Endodermal cell (in vitro differentiated cells): ENCODE data around the gene BSCL2. TPM values are rescaled to one million over a fixed set of nuclear protein-coding genes. Genes with fewer than 3 reads are reported as not detected.

Source experiments
- DNase-seq: peaks from one replicate; pipeline ENCODE4 v3.0.0-alpha.2; 2017
- H3K27ac ChIP-seq: 2 replicates; pipeline ENCODE4 v1.5.1; 2013; ENCODE audit warnings: mild to moderate bottlenecking, low read depth, low read length, moderate library complexity
- H3K27me3 ChIP-seq: 2 replicates; pipeline ENCODE4 v1.6.1; 2013; ENCODE audit warnings: mild to moderate bottlenecking, low read length, moderate library complexity; ENCODE audit not compliant: insufficient read depth, control insufficient read depth, poor library complexity, severe bottlenecking
- H3K36me3 ChIP-seq: 2 replicates; pipeline ENCODE4 v1.7.0; 2013; ENCODE audit warnings: mild to moderate bottlenecking, low read length, moderate library complexity; ENCODE audit not compliant: control insufficient read depth, insufficient read depth
- H3K4me1 ChIP-seq: one replicate; pipeline ENCODE4 v1.7.0; 2013; ENCODE audit warnings: low read length; ENCODE audit not compliant: control insufficient read depth, insufficient read depth
- H3K4me3 ChIP-seq: 2 replicates; pipeline ENCODE4 v1.5.1; 2013; ENCODE audit warnings: mild to moderate bottlenecking, low read length, moderate library complexity
- H3K9ac ChIP-seq: 2 replicates; pipeline ENCODE4 v1.6.1; 2013; ENCODE audit warnings: mild to moderate bottlenecking, low read length, moderate library complexity; ENCODE audit not compliant: poor library complexity, severe bottlenecking; ENCODE audit errors: extremely low read depth
- H3K9me3 ChIP-seq: 2 replicates; pipeline ENCODE4 v1.6.1; 2013; ENCODE audit warnings: mild to moderate bottlenecking, low read length, moderate library complexity; ENCODE audit not compliant: control insufficient read depth
- H3K27ac Mint-ChIP-seq: 2 replicates; pipeline ENCODE4 v1.8.0; 2020; ENCODE audit warnings: mixed read lengths
- H3K27me3 Mint-ChIP-seq: 2 replicates; pipeline ENCODE4 v1.8.0; 2021; ENCODE audit warnings: mild to moderate bottlenecking, mixed read lengths; ENCODE audit not compliant: insufficient read depth
- H3K36me3 Mint-ChIP-seq: 2 replicates; pipeline ENCODE4 v1.8.0; 2020; ENCODE audit warnings: low read depth, mixed read lengths
- H3K4me1 Mint-ChIP-seq: 2 replicates; pipeline ENCODE4 v1.8.0; 2020; ENCODE audit warnings: mixed read lengths
- H3K4me3 Mint-ChIP-seq: 2 replicates; pipeline ENCODE4 v1.8.0; 2020; ENCODE audit warnings: mild to moderate bottlenecking, moderate library complexity, mixed read lengths
- H3K9me3 Mint-ChIP-seq: 2 replicates; pipeline ENCODE4 v1.8.0; 2020; ENCODE audit warnings: mild to moderate bottlenecking, mixed read lengths
- WGBS, 2 experiments: methylation state at CpG; one replicate each; pipeline versions ENCODE4 v1.1.5 to v1.1.7; 2013; ENCODE audit warnings: missing lambda C conversion rate in 2 of 2, mixed read lengths in 1 of 2; ENCODE audit not compliant: insufficient coverage in 1 of 2, insufficient read length in 1 of 2; 5-methylcytosine and 5-hydroxymethylcytosine counted together
- total RNA-seq, 2 donors: library from RNA; stranded (reverse); fragmentation: NEBNext Ultra II Directional in 1 of 2; extraction: Animal tissue kit (Norgen Biotek cat#: 25700) in 1 of 2; gene quantifications; 2 replicates in 1 of 2; 3 replicates in 1 of 2; pipeline ENCODE4 v1.2.1, GENCODE V29; 2021
- TF ChIP-seq, protein P1 (sequence below): fragments of 200-600 bp; sonication (generic); conservative IDR thresholded peaks from 2 replicates; pipeline ENCODE4 v1.5.0; 2021; ENCODE audit warnings: antibody characterized with exemption, mild to moderate bottlenecking

The BSCL2 gene
- total RNA-seq, 2 donors from 2014 or later: 68.6 to 77.2 TPM

DNA sequence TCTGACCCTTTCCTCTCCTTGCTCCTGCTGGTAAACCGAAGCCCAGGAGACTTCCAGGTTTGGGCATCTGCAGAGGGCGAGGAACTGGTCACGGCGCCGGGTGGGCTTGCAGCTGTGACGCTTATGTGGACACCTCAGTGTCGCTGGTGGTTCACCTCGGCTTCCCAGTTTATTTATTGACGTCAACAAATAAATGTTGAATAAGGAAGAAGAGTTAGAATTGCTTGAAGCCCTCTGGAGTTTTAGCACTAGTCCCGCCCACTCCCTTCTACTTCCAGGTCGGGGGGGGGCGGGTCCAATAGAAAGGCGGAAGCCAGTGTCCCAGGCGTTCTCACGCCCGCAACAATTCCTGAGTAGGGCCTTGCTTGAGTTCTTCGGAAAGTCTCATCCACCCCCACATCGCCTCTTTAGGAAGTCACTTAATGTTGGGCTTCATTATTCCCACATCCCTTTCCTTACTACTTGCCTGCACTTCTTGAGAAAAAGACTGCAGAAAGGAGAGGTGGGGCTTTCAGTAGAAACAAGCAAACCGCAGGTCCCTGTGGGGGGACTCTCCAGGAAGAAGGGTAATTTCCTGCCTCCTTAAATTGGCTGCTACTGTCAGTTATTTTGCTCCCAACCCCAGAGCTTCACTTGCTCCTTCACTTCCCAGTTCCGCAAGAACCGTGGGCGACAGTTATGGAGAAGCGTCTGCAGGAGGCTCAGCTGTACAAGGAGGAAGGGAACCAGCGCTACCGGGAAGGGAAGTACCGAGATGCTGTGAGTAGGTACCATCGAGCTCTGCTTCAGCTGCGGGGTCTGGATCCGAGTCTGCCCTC is 21.2 kb upstream of the BSCL2 start, which contains the start of gene TTC9C:
TSS of gene TTC9C (plus strand) at position 316 of the 818 bp plus-strand sequence. CDS start at position 679, 363 bp downstream.
- H3K4me1 Mint-ChIP-seq: peaks cover 20% of the 10 kb centered on the region
- 0 to 1% methylated on average over 12 to 29 of the region's 29 CpGs for WGBS, 2 experiments
- no peaks in the 10 kb centered on the region for H3K4me1 ChIP-seq

DNA sequence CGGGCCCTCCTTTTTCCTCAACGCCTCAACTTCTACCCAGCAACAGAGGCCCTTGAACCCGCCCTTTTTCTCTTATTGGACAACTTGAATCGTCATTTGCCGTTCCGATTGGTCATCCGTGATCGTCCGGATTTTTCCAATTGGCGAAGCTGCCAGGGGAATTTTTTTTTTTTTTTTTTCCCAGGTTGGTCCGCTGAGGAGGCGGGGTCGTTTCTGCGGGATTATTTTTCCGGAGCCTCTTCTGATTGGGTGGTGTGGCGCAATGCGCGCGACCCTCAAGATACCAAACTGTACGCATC is 20.6 kb upstream of the BSCL2 start:
- Mint-ChIP-seq H3K27ac (peak overlapping the region; percentile 99), H3K4me3 (peak overlapping the region; percentile 96), H3K9me3 (no peaks in the 10 kb centered on the region), H3K27me3 (no peaks in the 10 kb centered on the region), H3K36me3 (peaks cover 35% of the 10 kb centered on the region), H3K4me1 (peaks cover 20% of the 10 kb centered on the region)
- Histone ChIP-seq H3K9ac (peak overlapping the region; percentile 85), H3K9me3 (no peaks in the 10 kb centered on the region), H3K4me1 (no peaks in the 10 kb centered on the region), H3K36me3 (peaks cover 31% of the 10 kb centered on the region), H3K4me3 (peak overlapping the region; percentile 97), H3K27me3 (no peaks in the 10 kb centered on the region), H3K27ac (peak overlapping the region; percentile 97)
- DNase-seq: peak; percentile 95
- TF ChIP-seq, protein P1, sequence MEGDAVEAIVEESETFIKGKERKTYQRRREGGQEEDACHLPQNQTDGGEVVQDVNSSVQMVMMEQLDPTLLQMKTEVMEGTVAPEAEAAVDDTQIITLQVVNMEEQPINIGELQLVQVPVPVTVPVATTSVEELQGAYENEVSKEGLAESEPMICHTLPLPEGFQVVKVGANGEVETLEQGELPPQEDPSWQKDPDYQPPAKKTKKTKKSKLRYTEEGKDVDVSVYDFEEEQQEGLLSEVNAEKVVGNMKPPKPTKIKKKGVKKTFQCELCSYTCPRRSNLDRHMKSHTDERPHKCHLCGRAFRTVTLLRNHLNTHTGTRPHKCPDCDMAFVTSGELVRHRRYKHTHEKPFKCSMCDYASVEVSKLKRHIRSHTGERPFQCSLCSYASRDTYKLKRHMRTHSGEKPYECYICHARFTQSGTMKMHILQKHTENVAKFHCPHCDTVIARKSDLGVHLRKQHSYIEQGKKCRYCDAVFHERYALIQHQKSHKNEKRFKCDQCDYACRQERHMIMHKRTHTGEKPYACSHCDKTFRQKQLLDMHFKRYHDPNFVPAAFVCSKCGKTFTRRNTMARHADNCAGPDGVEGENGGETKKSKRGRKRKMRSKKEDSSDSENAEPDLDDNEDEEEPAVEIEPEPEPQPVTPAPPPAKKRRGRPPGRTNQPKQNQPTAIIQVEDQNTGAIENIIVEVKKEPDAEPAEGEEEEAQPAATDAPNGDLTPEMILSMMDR: no peak
- WGBS, 2 experiments: 0% methylated on average over 16 to 20 of the region's 20 CpGs

More for the DNA sequence above, 21.2 kb upstream of the BSCL2 start, which contains the start of gene TTC9C:
- Mint-ChIP-seq H3K27ac (peak within 1 kb of the TSS; percentile 99), H3K9me3 (no peaks in the 10 kb centered on the region), H3K4me3 (peak within 1 kb of the TSS; percentile 96), H3K27me3 (no peaks in the 10 kb centered on the region), H3K36me3 (peaks cover 35% of the 10 kb centered on the region)
- peak within 1 kb of the TSS; percentile 97 for H3K4me3 ChIP-seq
- peaks cover 31% of the 10 kb centered on the region for H3K36me3 ChIP-seq
- no peaks in the 10 kb centered on the region for H3K9me3 ChIP-seq
- peak within 1 kb of the TSS; percentile 85 for H3K9ac ChIP-seq
- H3K27me3 ChIP-seq: no peaks in the 10 kb centered on the region
- peak within 1 kb of the TSS; percentile 97 for H3K27ac ChIP-seq
- DNase-seq: peak; percentile 93
- TF ChIP-seq, protein P1: no peak

DNA sequence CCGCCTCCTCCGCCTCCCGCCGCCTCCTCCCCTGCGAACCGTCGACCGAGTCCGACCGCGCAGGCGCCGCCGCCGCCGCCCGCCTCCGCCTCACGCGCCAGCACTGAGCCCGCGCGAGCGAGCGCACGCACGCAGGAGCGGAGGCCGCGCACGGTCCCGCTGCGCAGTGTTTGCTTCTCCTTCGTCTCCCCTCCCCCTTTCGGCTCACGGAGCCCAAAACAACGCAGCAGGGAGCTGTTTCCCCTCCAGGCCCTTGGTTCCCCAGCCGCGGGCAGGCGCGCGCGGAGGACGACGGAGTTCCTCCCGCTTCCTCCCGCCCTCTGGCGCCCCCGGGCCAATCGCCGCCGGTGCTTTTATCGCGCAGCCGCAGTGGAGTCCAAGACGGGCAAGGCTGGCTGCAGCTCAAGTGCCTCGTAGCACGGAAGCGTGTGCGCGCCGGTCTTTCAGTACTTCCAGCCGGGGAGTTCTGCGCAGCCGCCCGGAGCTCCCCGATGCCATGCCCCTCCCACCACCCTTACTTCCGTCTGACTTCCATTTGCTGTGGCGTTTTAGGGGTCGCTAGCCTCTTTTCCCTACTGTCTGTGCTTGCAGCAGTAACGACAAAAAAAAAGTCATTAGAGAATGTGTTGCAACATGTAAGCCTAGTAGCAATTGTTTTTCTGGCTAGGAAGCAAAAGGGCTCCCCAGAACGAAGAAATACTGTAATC is 20.1 kb upstream of the BSCL2 start, which contains the start of gene HNRNPUL2:
TSS of gene HNRNPUL2 (minus strand) at position 293 of the 707 bp plus-strand sequence. CDS start 301 bp downstream, outside the sequence.
- H3K36me3 ChIP-seq: peaks cover 35% of the 10 kb centered on the region
- Mint-ChIP-seq H3K4me3 (peak within 1 kb of the TSS; percentile 96), H3K4me1 (peaks cover 20% of the 10 kb centered on the region), H3K27me3 (no peaks in the 10 kb centered on the region), H3K9me3 (no peaks in the 10 kb centered on the region), H3K36me3 (peaks cover 40% of the 10 kb centered on the region), H3K27ac (peak within 1 kb of the TSS; percentile 99)
- H3K4me3 ChIP-seq: peak within 1 kb of the TSS; percentile 97
- H3K9ac ChIP-seq: peak within 1 kb of the TSS; percentile 85
- H3K9me3 ChIP-seq: no peaks in the 10 kb centered on the region
- DNase-seq: peak; percentile 100
- H3K4me1 ChIP-seq: no peaks in the 10 kb centered on the region
- TF ChIP-seq, protein P1: peak; percentile 21
- H3K27ac ChIP-seq: peak within 1 kb of the TSS; percentile 97
- 0% methylated on average over 7 to 72 of the region's 72 CpGs for WGBS, 2 experiments
- H3K27me3 ChIP-seq: no peaks in the 10 kb centered on the region
